Endothelial cell of umbilical vein (primary cell): ENCODE measurements around the gene SESTD1. TPM values are rescaled to one million over a fixed set of nuclear protein-coding genes. Genes with fewer than 3 reads are reported as not detected.

Experiments used
- BruUV-seq: library from RNA; stranded (reverse); fragments of 400-500 nt; replicated peaks from 2 replicates; lab custom pipeline; 2021; lab: Mats Ljungman, UMichigan
- CTCF ChIA-PET: fragments of 300-600, 350-600 bp; sonication (Branson Sonifier 250); formaldehyde crosslinking; loops from one replicate; lab custom pipeline; 2021; ENCODE audit warnings: antibody characterized with exemption, inconsistent platforms; lab: Charles Lee
- POLR2A ChIA-PET: fragments of 300-600, 350-600 bp; sonication (Branson Sonifier 250); formaldehyde crosslinking; loops from one replicate; lab custom pipeline; 2021; ENCODE audit warnings: antibody characterized with exemption, inconsistent platforms; lab: Charles Lee
- DNase-seq: peaks from one replicate; pipeline ENCODE4 v3.0.0-alpha.2; 2011; ENCODE audit warnings: low read depth, low spot score
- FAIRE-seq: peaks from 2 replicates; lab custom pipeline; 2011; peaks lifted over from hg19 to GRCh38; lab: Jason Lieb, UNC
- H2AFZ ChIP-seq: 2 replicates; pipeline ENCODE4 v1.6.0; 2012; ENCODE audit warnings: low read depth, low read length, control low read depth, inconsistent platforms
- H3K27ac ChIP-seq: 2 replicates; pipeline ENCODE4 v1.5.1; 2011; ENCODE audit warnings: low read depth, mild to moderate bottlenecking, control low read depth, low read length, moderate library complexity; ENCODE audit not compliant: insufficient read depth
- H3K27me3 ChIP-seq, 2 experiments: 2 replicates each; pipeline versions ENCODE4 v1.6.0 to v1.6.1; 2011; ENCODE audit warnings: low read length in 2 of 2, mixed read lengths in 1 of 2; ENCODE audit not compliant: control insufficient read depth in 2 of 2, insufficient read depth in 2 of 2
- H3K36me3 ChIP-seq, 2 experiments: 2 replicates in 1 of 2; 3 replicates in 1 of 2; pipeline ENCODE4 v1.5.1; 2011; ENCODE audit warnings: low read length in 2 of 2, mild to moderate bottlenecking in 1 of 2, moderate library complexity in 1 of 2; ENCODE audit not compliant: control insufficient read depth in 2 of 2, insufficient read depth in 2 of 2; ENCODE audit errors: extremely low read depth in 1 of 2
- H3K4me1 ChIP-seq: 3 replicates; pipeline ENCODE4 v1.5.1; 2011; ENCODE audit warnings: mild to moderate bottlenecking, low read length; ENCODE audit not compliant: control insufficient read depth, insufficient read depth; ENCODE audit errors: extremely low read depth
- H3K4me2 ChIP-seq: 2 replicates; pipeline ENCODE4 v1.6.1; 2011; ENCODE audit warnings: low read length, control low read depth, mixed read lengths; ENCODE audit not compliant: insufficient read depth
- H3K4me3 ChIP-seq, 3 experiments: fragments of 200-600 bp in 1 of 3; sonication (generic), shearing (Covaris generic) in 1 of 3; replicated peaks in 1 of 3; 2 replicates each; pipeline ENCODE4 v1.5.1; 2011 to 2016; ENCODE audit warnings: control low read depth in 3 of 3, low read length in 3 of 3, mild to moderate bottlenecking in 2 of 3, inconsistent platforms in 1 of 3, low read depth in 1 of 3, moderate library complexity in 1 of 3; ENCODE audit not compliant: insufficient read depth in 1 of 3
- H3K79me2 ChIP-seq: 2 replicates; pipeline ENCODE4 v1.6.0; 2012; ENCODE audit warnings: low read length, inconsistent platforms; ENCODE audit not compliant: control insufficient read depth, insufficient read depth
- H3K9ac ChIP-seq: replicated peaks from 2 replicates; pipeline ENCODE3; 2011; ENCODE audit warnings: low read length, control low read depth; ENCODE audit not compliant: insufficient read depth; ENCODE audit errors: extremely low read depth
- H3K9me1 ChIP-seq: replicated peaks from 3 replicates; pipeline ENCODE4 v1.6.0; 2011; ENCODE audit warnings: mild to moderate bottlenecking, low read length; ENCODE audit not compliant: control insufficient read depth, insufficient read depth; ENCODE audit errors: extremely low read depth
- H3K9me3 ChIP-seq: replicated peaks from 2 replicates; pipeline ENCODE4 v1.5.1; 2012; ENCODE audit warnings: low read length, inconsistent platforms; ENCODE audit not compliant: control insufficient read depth, insufficient read depth
- H4K20me1 ChIP-seq: replicated peaks from 2 replicates; pipeline ENCODE3; 2011; ENCODE audit warnings: mild to moderate bottlenecking, low read length; ENCODE audit not compliant: control insufficient read depth, insufficient read depth; ENCODE audit errors: extremely low read depth
- CTCF ChIP-seq, 2 donors: IDR thresholded peaks; 1 replicate in 1 of 2; 2 replicates in 1 of 2; pipeline ENCODE4 v1.5.1; 2011; ENCODE audit warnings: low read length in 2 of 2, mild to moderate bottlenecking in 2 of 2, moderate library complexity in 2 of 2, control low read depth in 1 of 2, inconsistent platforms in 1 of 2, low read depth in 1 of 2; ENCODE audit not compliant: insufficient read depth in 1 of 2; ENCODE audit errors: extremely low read depth in 1 of 2
- EZH2 ChIP-seq: IDR thresholded peaks from 2 replicates; pipeline ENCODE4 v1.6.1; 2012; ENCODE audit warnings: borderline replicate concordance, low read depth, mild to moderate bottlenecking, moderate library complexity, low read length, inconsistent platforms; ENCODE audit not compliant: severe bottlenecking
- FOS ChIP-seq: IDR thresholded peaks from 2 replicates; pipeline ENCODE4 v1.6.1; 2011; ENCODE audit warnings: mild to moderate bottlenecking, low read length, moderate library complexity, borderline replicate concordance; ENCODE audit not compliant: insufficient read depth
- GATA2 ChIP-seq: IDR thresholded peaks from 2 replicates; pipeline ENCODE4 v1.7.0; 2011; ENCODE audit warnings: low read depth, mild to moderate bottlenecking, moderate library complexity, mixed read lengths, low read length; ENCODE audit not compliant: insufficient read length, insufficient read depth
- JUN ChIP-seq: IDR thresholded peaks from 2 replicates; pipeline ENCODE4 v1.6.1; 2011; ENCODE audit warnings: borderline replicate concordance, low read depth; ENCODE audit not compliant: insufficient read length, insufficient read depth
- MYC ChIP-seq: IDR thresholded peaks from one replicate; pipeline ENCODE4 v1.6.1; 2011; ENCODE audit warnings: mild to moderate bottlenecking, low read depth, low read length
- POLR2A ChIP-seq: IDR thresholded peaks from 2 replicates; pipeline ENCODE4 v1.6.1; 2012; ENCODE audit warnings: low read depth, mild to moderate bottlenecking, control low read depth, low read length
- POLR2AphosphoS5 ChIP-seq: IDR thresholded peaks from 2 replicates; pipeline ENCODE4 v1.6.1; 2012; ENCODE audit warnings: low read depth, mild to moderate bottlenecking, control low read depth, low read length, moderate library complexity; ENCODE audit not compliant: insufficient read depth
- dilution Hi-C: fragments of 300-500 bp; cut with MboI; formaldehyde crosslinking; loops from one replicate; pipeline ENCODE4 v1.15.0; 2019; ENCODE audit warnings: low sequenced_read_pairs; ENCODE audit not compliant: extremely low pct_ligation_motif_present
- intact Hi-C: fragments of 100-400 bp; cut with micrococcal nuclease; formaldehyde crosslinking; loops from one replicate; pipeline ENCODE4 v1.10.0; 2022
- polyA plus RNA-seq, 4 experiments: library from polyadenylated mRNA; depleted of rRNA in 3 of 4; stranded (reverse) in 3 of 4; unstranded in 1 of 4; fragments of >200 nt; gene quantifications; 2 replicates each; pipeline versions ENCODE4 v1.2.1 to v1.2.3, GENCODE V29; 2011 to 2012; ENCODE audit warnings: missing spikeins in 1 of 4
- total RNA-seq: library from RNA; stranded (reverse); gene quantifications from 2 replicates; pipeline ENCODE4 v1.2.3, GENCODE V29; 2021
- TF ChIP-seq, protein P1 (sequence below): IDR thresholded peaks from 2 replicates; pipeline ENCODE4 v1.6.1; 2011; ENCODE audit not compliant: insufficient read depth, insufficient read length

SESTD1 gene
- total and polyA plus RNA-seq, 2 donors (not counting 3 experiments of a cell fraction or from before 2014, with no cell fraction given) = 9.8 to 72.4 TPM

- ChIA-PET POLR2A (no interaction called here), CTCF (interaction anchor here (1.4 kb wide), 2 partner anchors 17 to 26 kb away, joined by 3 read pairs; no protein-coding TSS in a partner anchor)
- Histone ChIP-seq H3K4me2 (no peak overlapping the region), H3K36me3 (no peaks in the 10 kb centered on the region), H3K9me1 (no peaks in the 10 kb centered on the region), H3K4me3 (no peak overlapping the region), H3K27ac (no peak overlapping the region), H3K27me3 (no peaks in the 10 kb centered on the region), H2AFZ (no peak overlapping the region), H3K9ac (no peak overlapping the region), H3K4me1 (no peaks in the 10 kb centered on the region), H4K20me1 (no peaks in the 10 kb centered on the region), H3K79me2 (no peaks in the 10 kb centered on the region), H3K9me3 (no peaks in the 10 kb centered on the region)
- FAIRE-seq (no peak), DNase-seq (no peak)
- intact Hi-C loops = no loop called here
- TF ChIP-seq MYC (no peak), POLR2AphosphoS5 (no peak), POLR2A (no peak), JUN (no peak), FOS (no peak), GATA2 (no peak), EZH2 (no peak), CTCF (IDR thresholded peaks at IDR 0.05; ENCODE audit: extremely low read depth in 1 of 2, insufficient read depth in 1 of 2, low read depth in 1 of 2, low read length in 2 of 2) (no peak)
- TF ChIP-seq, protein P1, sequence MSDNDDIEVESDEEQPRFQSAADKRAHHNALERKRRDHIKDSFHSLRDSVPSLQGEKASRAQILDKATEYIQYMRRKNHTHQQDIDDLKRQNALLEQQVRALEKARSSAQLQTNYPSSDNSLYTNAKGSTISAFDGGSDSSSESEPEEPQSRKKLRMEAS = no peak
- BruUV-seq = no TSS peak
- dilution Hi-C loops = no loop called here
Observed at GRCh38 chr2:179298666-179299065, 34.0 kb upstream of the SESTD1 start.
